ENCODE results near the gene SNX4. TPM values are rescaled to one million over a fixed set of nuclear protein-coding genes. Genes with fewer than 3 reads are reported as not detected.

Gene SNX4
- polyA plus RNA-seq, 1 donor (not counting 4 experiments of a cell fraction or from before 2014, with no cell fraction given): 17.9 TPM

- DNase-seq (ENCODE audit: low read depth, low spot score) (no peak), FAIRE-seq (no peak)
- no peak overlapping the region for H3K4me2 ChIP-seq (ENCODE audit: control insufficient read depth, extremely low read depth, insufficient read depth, low read depth, low read length)
- H3K27ac ChIP-seq (ENCODE audit: control insufficient read depth, insufficient read depth, low read length): no peak overlapping the region
- H3K9me3 ChIP-seq (ENCODE audit: control insufficient read depth, low read depth, low read length): no peaks in the 10 kb centered on the region
- dilution Hi-C loops (cut with MboI; ENCODE audit: extremely low pct_ligation_motif_present, low sequenced_read_pairs): no loop called here
- no peak overlapping the region for H3K9ac ChIP-seq (ENCODE audit: control insufficient read depth, extremely low read depth, insufficient read depth, low read length)
- no peaks in the 10 kb centered on the region for H4K20me1 ChIP-seq (ENCODE audit: control insufficient read depth, extremely low read depth, insufficient read depth, low read length)
- H3K27me3 ChIP-seq (ENCODE audit: control insufficient read depth, extremely low read depth, insufficient read depth, low read length): no peaks in the 10 kb centered on the region
- peaks cover 3 to 9% of the 10 kb centered on the region in 2 experiments for H3K36me3 ChIP-seq (ENCODE audit: control insufficient read depth in 2 of 2, extremely low read depth in 1 of 2, insufficient read depth in 2 of 2, low read length in 2 of 2)
- H3K79me2 ChIP-seq (ENCODE audit: control insufficient read depth, insufficient read depth, low read length): no peaks in the 10 kb centered on the region
- H2AFZ ChIP-seq (ENCODE audit: control insufficient read depth, low read length): no peak overlapping the region
- H3K4me3 ChIP-seq (ENCODE audit: control insufficient read depth in 2 of 3, extremely low read depth in 1 of 3, insufficient read depth in 2 of 3, low read depth in 1 of 3, low read length in 3 of 3): no peak overlapping the region
- no peaks in the 10 kb centered on the region for H3K9me1 ChIP-seq (ENCODE audit: control insufficient read depth, extremely low read depth, insufficient read depth, low read length)
- TF ChIP-seq EZH2 (IDR thresholded peaks at IDR 0.05; ENCODE audit: low read length) (no peak), CTCF (optimal IDR thresholded peaks at IDR 0.05 in 1 of 3, IDR thresholded peaks at IDR 0.05 in 1 of 3, conservative IDR thresholded peaks at IDR 0.05 in 1 of 3; ENCODE audit: extremely low read depth in 1 of 3, insufficient read depth in 2 of 3, low read length in 3 of 3) (no peak)
- H3K4me1 ChIP-seq (ENCODE audit: control insufficient read depth, extremely low read depth, insufficient read depth, low read length): no peaks in the 10 kb centered on the region
Observed at GRCh38 chr3:125462722-125463299, 57.2 kb downstream of the SNX4 start.

GRCh38 chr3:125461896-125462295, 58.1 kb downstream of the SNX4 start:
- Histone ChIP-seq H4K20me1 (ENCODE audit: control insufficient read depth, extremely low read depth, insufficient read depth, low read length) (no peaks in the 10 kb centered on the region), H3K36me3 (ENCODE audit: control insufficient read depth in 2 of 2, extremely low read depth in 1 of 2, insufficient read depth in 2 of 2, low read length in 2 of 2) (peaks cover 7 to 12% of the 10 kb centered on the region in 2 experiments)

More at GRCh38 chr3:125461896-125462295, 58.1 kb downstream of the SNX4 start:
- no peak for DNase-seq (ENCODE audit: low read depth, low spot score)
- Histone ChIP-seq H2AFZ (ENCODE audit: control insufficient read depth, low read length) (no peak overlapping the region), H3K27me3 (ENCODE audit: control insufficient read depth, extremely low read depth, insufficient read depth, low read length) (no peaks in the 10 kb centered on the region), H3K79me2 (ENCODE audit: control insufficient read depth, insufficient read depth, low read length) (no peaks in the 10 kb centered on the region), H3K4me1 (ENCODE audit: control insufficient read depth, extremely low read depth, insufficient read depth, low read length) (no peaks in the 10 kb centered on the region), H3K27ac (ENCODE audit: control insufficient read depth, insufficient read depth, low read length) (no peak overlapping the region), H3K9ac (ENCODE audit: control insufficient read depth, extremely low read depth, insufficient read depth, low read length) (no peak overlapping the region), H3K4me3 (ENCODE audit: control insufficient read depth in 2 of 3, extremely low read depth in 1 of 3, insufficient read depth in 2 of 3, low read depth in 1 of 3, low read length in 3 of 3) (no peak overlapping the region), H3K9me3 (ENCODE audit: control insufficient read depth, low read depth, low read length) (no peaks in the 10 kb centered on the region), H3K4me2 (ENCODE audit: control insufficient read depth, extremely low read depth, insufficient read depth, low read depth, low read length) (no peak overlapping the region), H3K9me1 (ENCODE audit: control insufficient read depth, extremely low read depth, insufficient read depth, low read length) (no peaks in the 10 kb centered on the region)
- FAIRE-seq: no peak
- dilution Hi-C loops (cut with MboI; ENCODE audit: extremely low pct_ligation_motif_present, low sequenced_read_pairs): no loop called here
- TF ChIP-seq CTCF (optimal IDR thresholded peaks at IDR 0.05 in 1 of 3, IDR thresholded peaks at IDR 0.05 in 1 of 3, conservative IDR thresholded peaks at IDR 0.05 in 1 of 3; ENCODE audit: extremely low read depth in 1 of 3, insufficient read depth in 2 of 3, low read length in 3 of 3) (no peak), EZH2 (IDR thresholded peaks at IDR 0.05; ENCODE audit: low read length) (no peak)
